WTC11 (cell line): Measurements from ENCODE around the gene NCAPH2. TPM values are rescaled to one million over a fixed set of nuclear protein-coding genes. Genes with fewer than 3 reads are reported as not detected.

Experiments
- ATAC-seq: fragments of 200-7000 bp; cut with Tn5 transposase; 2 replicates; pipeline ENCODE4 v1.10.0; 2021; ENCODE audit warnings: mild to moderate bottlenecking, moderate library complexity
- CTCF ChIA-PET: fragments of 300-600 bp; sonication (Branson Sonifier 250); formaldehyde crosslinking; loops from one replicate; lab custom pipeline; 2021; ENCODE audit warnings: antibody characterized with exemption; lab: Charles Lee
- POLR2A ChIA-PET: fragments of 350-600 bp; sonication (Branson Sonifier 250); formaldehyde crosslinking; loops from one replicate; lab custom pipeline; 2021; ENCODE audit warnings: antibody characterized with exemption; lab: Charles Lee
- DNase-seq: peaks from one replicate; pipeline ENCODE4 v3.0.0; 2021; ENCODE audit warnings: low spot score
- H3K27ac Mint-ChIP-seq: 2 replicates; pipeline ENCODE4 v1.8.0; 2021; ENCODE audit warnings: mixed read lengths
- H3K27me3 Mint-ChIP-seq: 2 replicates; pipeline ENCODE4 v1.8.0; 2021; ENCODE audit warnings: low read depth, mild to moderate bottlenecking, moderate library complexity, mixed read lengths
- H3K36me3 Mint-ChIP-seq: 2 replicates; pipeline ENCODE4 v1.8.0; 2021; ENCODE audit warnings: mixed read lengths
- H3K4me1 Mint-ChIP-seq: 2 replicates; pipeline ENCODE4 v1.8.0; 2022; ENCODE audit warnings: mixed read lengths
- H3K4me3 Mint-ChIP-seq: 2 replicates; pipeline ENCODE4 v1.8.0; 2021; ENCODE audit warnings: mild to moderate bottlenecking, moderate library complexity, mixed read lengths
- H3K9me3 Mint-ChIP-seq: 2 replicates; pipeline ENCODE4 v1.8.0; 2021; ENCODE audit warnings: mixed read lengths
- CREM ChIP-seq: sonication (generic); formaldehyde crosslinking; IDR thresholded peaks from 2 replicates; pipeline ENCODE4 v1.8.1; 2022; ENCODE audit warnings: mild to moderate bottlenecking, missing genetic modification reagents, moderate library complexity
- E2F1 ChIP-seq: sonication (generic); formaldehyde crosslinking; IDR thresholded peaks from 2 replicates; pipeline ENCODE4 v1.8.0; 2022; ENCODE audit warnings: mild to moderate bottlenecking, missing genetic modification reagents
- EMX1 ChIP-seq: fragments of 250-450 bp; sonication (Bioruptor Pico); IDR thresholded peaks from 2 replicates; pipeline ENCODE4 v1.8.0; 2021; ENCODE audit warnings: mild to moderate bottlenecking
- ESRRA ChIP-seq: sonication (generic); formaldehyde crosslinking; IDR thresholded peaks from 2 replicates; pipeline ENCODE4 v1.8.1; 2022; ENCODE audit warnings: mild to moderate bottlenecking, missing genetic modification reagents, borderline replicate concordance
- FOXK1 ChIP-seq: sonication (generic); formaldehyde crosslinking; IDR thresholded peaks from 2 replicates; pipeline ENCODE4 v1.8.0; 2022; ENCODE audit warnings: mild to moderate bottlenecking, moderate library complexity, missing genetic modification reagents
- JAZF1 ChIP-seq: fragments of 250-450 bp; sonication (Bioruptor Pico); IDR thresholded peaks from 2 replicates; pipeline ENCODE4 v1.9.0; 2021; ENCODE audit warnings: moderate library complexity, mild to moderate bottlenecking, inconsistent platforms
- NFYB ChIP-seq: sonication (generic); formaldehyde crosslinking; conservative IDR thresholded peaks from 2 replicates; pipeline ENCODE4 v1.8.0; 2022; ENCODE audit warnings: low read depth, missing genetic modification reagents
- NR1H2 ChIP-seq: sonication (generic); formaldehyde crosslinking; IDR thresholded peaks from 2 replicates; pipeline ENCODE4 v1.9.0; 2021; ENCODE audit warnings: mild to moderate bottlenecking, moderate library complexity, missing genetic modification reagents
- NR2C2 ChIP-seq: sonication (generic); formaldehyde crosslinking; IDR thresholded peaks from 2 replicates; pipeline ENCODE4 v1.8.0; 2022; ENCODE audit warnings: mild to moderate bottlenecking, missing genetic modification reagents
- NR3C1 ChIP-seq: sonication (generic); formaldehyde crosslinking; conservative IDR thresholded peaks from 2 replicates; pipeline ENCODE4 v1.8.1; 2023; ENCODE audit warnings: low read depth, mild to moderate bottlenecking, missing genetic modification reagents
- PRRX2 ChIP-seq: fragments of 250-450 bp; sonication (Bioruptor Pico); IDR thresholded peaks from 2 replicates; pipeline ENCODE4 v1.8.0; 2021; ENCODE audit warnings: mild to moderate bottlenecking
- SMAD4 ChIP-seq: sonication (generic); formaldehyde crosslinking; IDR thresholded peaks from 2 replicates; pipeline ENCODE4 v1.8.0; 2022; ENCODE audit warnings: mild to moderate bottlenecking, missing genetic modification reagents
- STAT6 ChIP-seq: sonication (generic); formaldehyde crosslinking; conservative IDR thresholded peaks from 2 replicates; pipeline ENCODE4 v1.8.1; 2023; ENCODE audit warnings: mild to moderate bottlenecking, low read depth, missing genetic modification reagents, moderate library complexity
- TEAD1 ChIP-seq: sonication (generic); formaldehyde crosslinking; IDR thresholded peaks from 2 replicates; pipeline ENCODE4 v1.8.0; 2022; ENCODE audit warnings: mild to moderate bottlenecking, missing genetic modification reagents
- TEAD4 ChIP-seq: sonication (generic); formaldehyde crosslinking; IDR thresholded peaks from 2 replicates; pipeline ENCODE4 v1.8.0; 2022; ENCODE audit warnings: mild to moderate bottlenecking, missing genetic modification reagents
- TP53 ChIP-seq: sonication (generic); formaldehyde crosslinking; IDR thresholded peaks from 2 replicates; pipeline ENCODE4 v1.8.1; 2023; ENCODE audit warnings: mild to moderate bottlenecking, missing genetic modification reagents
- ZNF263 ChIP-seq: sonication (generic); formaldehyde crosslinking; IDR thresholded peaks from 2 replicates; pipeline ENCODE4 v1.8.1; 2022; ENCODE audit warnings: low read depth, mild to moderate bottlenecking, moderate library complexity, missing genetic modification reagents
- ZNF317 ChIP-seq: sonication (generic); formaldehyde crosslinking; IDR thresholded peaks from 2 replicates; pipeline ENCODE4 v1.8.1; 2023; ENCODE audit warnings: low read depth, mild to moderate bottlenecking, moderate library complexity, missing genetic modification reagents, borderline replicate concordance
- total RNA-seq: library from RNA; stranded (reverse); gene quantifications from 3 replicates; pipeline ENCODE4 v1.2.3, GENCODE V29; 2021
- TF ChIP-seq, protein P1 (sequence below): sonication (generic); formaldehyde crosslinking; IDR thresholded peaks from 2 replicates; pipeline ENCODE4 v1.8.1; 2022; ENCODE audit warnings: low read depth, mild to moderate bottlenecking, moderate library complexity, missing genetic modification reagents, borderline replicate concordance
- TF ChIP-seq, protein P2 (sequence below): sonication (generic); formaldehyde crosslinking; conservative IDR thresholded peaks from 2 replicates; pipeline ENCODE4 v1.8.1; 2022; ENCODE audit warnings: mild to moderate bottlenecking, missing genetic modification reagents
- TF ChIP-seq, protein P3 (sequence below): sonication (generic); formaldehyde crosslinking; IDR thresholded peaks from 2 replicates; pipeline ENCODE4 v1.8.0; 2023; ENCODE audit warnings: missing genetic modification reagents, mild to moderate bottlenecking, borderline replicate concordance

Gene NCAPH2
- total RNA-seq, 1 experiment from 2014 or later = 78.4 TPM

GRCh38 chr22:50572965-50573364 lies 64.9 kb downstream of the NCAPH2 start:
- ChIA-PET CTCF (interaction anchor here (1.8 kb wide), 1 partner anchor 10 kb away, joined by 10 read pairs; the partner anchor contains the start of gene SYCE3), POLR2A (no interaction called here)
- no peaks in the 10 kb centered on the region for H3K9me3 Mint-ChIP-seq
- peaks cover 31% of the 10 kb centered on the region for H3K36me3 Mint-ChIP-seq
- no peaks in the 10 kb centered on the region for H3K4me1 Mint-ChIP-seq
- H3K4me3 Mint-ChIP-seq = no peak overlapping the region
- no peaks in the 10 kb centered on the region for H3K27me3 Mint-ChIP-seq
- TF ChIP-seq FOXK1 (CRISPR knock-in tag) (no peak), NR3C1 (CRISPR knock-in tag) (no peak), E2F1 (no peak)
- TF ChIP-seq, protein P1, sequence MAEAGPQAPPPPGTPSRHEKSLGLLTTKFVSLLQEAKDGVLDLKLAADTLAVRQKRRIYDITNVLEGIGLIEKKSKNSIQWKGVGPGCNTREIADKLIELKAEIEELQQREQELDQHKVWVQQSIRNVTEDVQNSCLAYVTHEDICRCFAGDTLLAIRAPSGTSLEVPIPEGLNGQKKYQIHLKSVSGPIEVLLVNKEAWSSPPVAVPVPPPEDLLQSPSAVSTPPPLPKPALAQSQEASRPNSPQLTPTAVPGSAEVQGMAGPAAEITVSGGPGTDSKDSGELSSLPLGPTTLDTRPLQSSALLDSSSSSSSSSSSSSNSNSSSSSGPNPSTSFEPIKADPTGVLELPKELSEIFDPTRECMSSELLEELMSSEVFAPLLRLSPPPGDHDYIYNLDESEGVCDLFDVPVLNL (CRISPR knock-in tag) = no peak
- no peak overlapping the region for H3K27ac Mint-ChIP-seq
- ATAC-seq = no peak
- DNase-seq = no peak

DNA sequence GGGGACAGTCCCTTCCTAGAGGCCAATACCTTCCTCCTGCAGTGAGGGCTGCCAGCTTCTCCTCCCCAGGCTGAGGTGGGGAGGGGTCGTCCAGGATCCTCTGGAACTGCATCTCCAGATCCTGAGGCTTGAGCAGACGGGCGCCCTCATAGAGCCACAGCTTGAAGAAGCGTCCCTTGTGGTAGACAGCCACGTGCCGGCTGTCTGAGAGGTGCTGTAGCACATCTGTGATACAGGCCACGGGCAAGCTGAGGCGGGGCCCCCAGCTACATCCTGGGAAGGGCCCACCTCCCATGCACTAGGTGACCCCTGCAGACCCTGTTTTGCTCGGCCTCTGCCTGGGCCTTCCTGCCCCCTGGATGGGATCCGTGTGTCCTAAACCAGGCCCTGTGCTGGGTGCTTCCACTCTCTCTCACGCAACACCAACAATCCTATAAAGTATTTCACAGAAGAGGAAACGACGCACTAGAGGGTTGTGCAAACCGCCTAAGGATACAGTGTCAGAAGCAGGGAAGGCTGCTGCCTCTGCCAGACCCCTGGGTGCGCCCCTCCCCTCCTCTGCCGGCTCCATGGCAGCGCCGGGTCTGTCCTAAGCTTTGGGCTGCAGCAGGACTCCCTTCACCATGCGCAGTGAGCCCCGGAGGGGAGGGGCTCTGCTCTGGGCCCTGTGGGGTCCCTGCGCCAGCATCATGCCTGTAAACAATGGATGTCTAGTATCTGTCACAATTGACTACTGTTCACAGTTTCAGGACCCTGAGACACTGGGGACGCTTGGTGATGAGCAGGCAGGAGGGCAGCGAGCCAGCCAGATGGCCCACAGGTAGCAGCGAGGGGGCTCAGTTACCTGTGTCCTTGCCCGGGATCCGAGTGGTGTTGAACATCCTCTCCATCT lies 65.7 kb downstream of the NCAPH2 start:
- DNase-seq (no peak), ATAC-seq (no peak)
- Mint-ChIP-seq H3K27me3 (no peaks in the 10 kb centered on the region), H3K4me3 (no peak overlapping the region), H3K9me3 (no peaks in the 10 kb centered on the region), H3K36me3 (peaks cover 28% of the 10 kb centered on the region), H3K27ac (no peak overlapping the region), H3K4me1 (no peaks in the 10 kb centered on the region)
- ChIA-PET CTCF (interaction anchor here (1.2 to 1.8 kb wide), 3 partner anchors 11 to 48 kb away, joined by 6 to 10 read pairs (median 7); partner anchors contain the start of genes SCO2 and SYCE3), POLR2A (no interaction called here)
- TF ChIP-seq TP53 (CRISPR knock-in tag) = no peak
- TF ChIP-seq NFYB = no peak

- no peak for TF ChIP-seq ZNF317 (CRISPR knock-in tag)
- TF ChIP-seq NR1H2 (CRISPR knock-in tag) = no peak
- TF ChIP-seq CREM (CRISPR knock-in tag) = no peak
- TF ChIP-seq NR2C2 (CRISPR knock-in tag) = no peak
- TF ChIP-seq TEAD4 (CRISPR knock-in tag) = no peak
- TF ChIP-seq, protein P2, sequence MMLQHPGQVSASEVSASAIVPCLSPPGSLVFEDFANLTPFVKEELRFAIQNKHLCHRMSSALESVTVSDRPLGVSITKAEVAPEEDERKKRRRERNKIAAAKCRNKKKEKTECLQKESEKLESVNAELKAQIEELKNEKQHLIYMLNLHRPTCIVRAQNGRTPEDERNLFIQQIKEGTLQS (CRISPR knock-in tag) = no peak
- TF ChIP-seq EMX1 (CRISPR knock-in tag) = no peak
- no peak for TF ChIP-seq ESRRA (CRISPR knock-in tag)
- TF ChIP-seq, protein P3, sequence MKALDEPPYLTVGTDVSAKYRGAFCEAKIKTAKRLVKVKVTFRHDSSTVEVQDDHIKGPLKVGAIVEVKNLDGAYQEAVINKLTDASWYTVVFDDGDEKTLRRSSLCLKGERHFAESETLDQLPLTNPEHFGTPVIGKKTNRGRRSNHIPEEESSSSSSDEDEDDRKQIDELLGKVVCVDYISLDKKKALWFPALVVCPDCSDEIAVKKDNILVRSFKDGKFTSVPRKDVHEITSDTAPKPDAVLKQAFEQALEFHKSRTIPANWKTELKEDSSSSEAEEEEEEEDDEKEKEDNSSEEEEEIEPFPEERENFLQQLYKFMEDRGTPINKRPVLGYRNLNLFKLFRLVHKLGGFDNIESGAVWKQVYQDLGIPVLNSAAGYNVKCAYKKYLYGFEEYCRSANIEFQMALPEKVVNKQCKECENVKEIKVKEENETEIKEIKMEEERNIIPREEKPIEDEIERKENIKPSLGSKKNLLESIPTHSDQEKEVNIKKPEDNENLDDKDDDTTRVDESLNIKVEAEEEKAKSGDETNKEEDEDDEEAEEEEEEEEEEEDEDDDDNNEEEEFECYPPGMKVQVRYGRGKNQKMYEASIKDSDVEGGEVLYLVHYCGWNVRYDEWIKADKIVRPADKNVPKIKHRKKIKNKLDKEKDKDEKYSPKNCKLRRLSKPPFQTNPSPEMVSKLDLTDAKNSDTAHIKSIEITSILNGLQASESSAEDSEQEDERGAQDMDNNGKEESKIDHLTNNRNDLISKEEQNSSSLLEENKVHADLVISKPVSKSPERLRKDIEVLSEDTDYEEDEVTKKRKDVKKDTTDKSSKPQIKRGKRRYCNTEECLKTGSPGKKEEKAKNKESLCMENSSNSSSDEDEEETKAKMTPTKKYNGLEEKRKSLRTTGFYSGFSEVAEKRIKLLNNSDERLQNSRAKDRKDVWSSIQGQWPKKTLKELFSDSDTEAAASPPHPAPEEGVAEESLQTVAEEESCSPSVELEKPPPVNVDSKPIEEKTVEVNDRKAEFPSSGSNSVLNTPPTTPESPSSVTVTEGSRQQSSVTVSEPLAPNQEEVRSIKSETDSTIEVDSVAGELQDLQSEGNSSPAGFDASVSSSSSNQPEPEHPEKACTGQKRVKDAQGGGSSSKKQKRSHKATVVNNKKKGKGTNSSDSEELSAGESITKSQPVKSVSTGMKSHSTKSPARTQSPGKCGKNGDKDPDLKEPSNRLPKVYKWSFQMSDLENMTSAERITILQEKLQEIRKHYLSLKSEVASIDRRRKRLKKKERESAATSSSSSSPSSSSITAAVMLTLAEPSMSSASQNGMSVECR = no peak
- TF ChIP-seq SMAD4 (CRISPR knock-in tag) = no peak
- no peak for TF ChIP-seq PRRX2
- TF ChIP-seq ZNF263 (CRISPR knock-in tag) = no peak
- TF ChIP-seq TP53 (CRISPR knock-in tag) = no peak
- no peak for TF ChIP-seq STAT6 (CRISPR knock-in tag)
- no peak for TF ChIP-seq JAZF1 (CRISPR knock-in tag)
- TF ChIP-seq TEAD1 (CRISPR knock-in tag) = no peak
- CTCF ChIA-PET = interaction anchor here (1.1 to 5.0 kb wide), 4 partner anchors 11 to 52 kb away, joined by 3 to 25 read pairs (median 6); partner anchors contain the start of genes SCO2 and SYCE3
- Mint-ChIP-seq H3K27me3 (no peaks in the 10 kb centered on the region), H3K36me3 (peaks cover 24% of the 10 kb centered on the region), H3K9me3 (no peaks in the 10 kb centered on the region), H3K4me3 (no peak overlapping the region), H3K27ac (no peak overlapping the region), H3K4me1 (no peaks in the 10 kb centered on the region)
- ATAC-seq (no peak), DNase-seq (no peak)
- POLR2A ChIA-PET = no interaction called here
Measured at GRCh38 chr22:50574383-50574755, 66.3 kb downstream of the NCAPH2 start.
